ENCODE results near the gene SPEM2.

GRCh38 chr17:7398612-7399011, 26.8 kb upstream of the SPEM2 start:
- TF ChIP-seq CTCF (IDR thresholded peaks at IDR 0.05; ENCODE audit: poor library complexity) (no peak), EZH2phosphoT487 (IDR thresholded peaks at IDR 0.05; ENCODE audit: low read depth, severe bottlenecking, unreplicated experiment) (no peak), EZH2 (IDR thresholded peaks at IDR 0.05; ENCODE audit: borderline replicate concordance) (no peak)
